Spleen (tissue), 7 donors: ENCODE results near the gene DNM3.

Experiments used
- POLR2A ChIP-seq, 3 donors: fragments of 450-650 bp; IDR thresholded peaks; one replicate each; pipeline ENCODE4 v1.5.1; 2017; ENCODE audit warnings: antibody characterized with exemption in 3 of 3, mild to moderate bottlenecking in 1 of 3
- TF ChIP-seq, protein P1 (sequence below), 11 experiments: fragments of 200-600 bp in 7 of 11; fragments of 450-650 bp in 4 of 11; sonication (generic) in 4 of 11; IDR thresholded peaks in 8 of 11; conservative IDR thresholded peaks in 3 of 11; 1 replicate in 7 of 11; 2 replicates in 4 of 11; pipeline versions ENCODE4 v1.4.0 to v1.8.0; 2016 to 2021; ENCODE audit warnings: antibody characterized with exemption in 11 of 11, inconsistent platforms in 4 of 11, mild to moderate bottlenecking in 1 of 11
- donor health status: DM: no; HTN: no; CAD: no; lungs with moderate emphysema.
- donor health status: DM: no; HTN: no; CAD: no.
- donor health status: DM: no; HTN: no; CAD: no.

DNA sequence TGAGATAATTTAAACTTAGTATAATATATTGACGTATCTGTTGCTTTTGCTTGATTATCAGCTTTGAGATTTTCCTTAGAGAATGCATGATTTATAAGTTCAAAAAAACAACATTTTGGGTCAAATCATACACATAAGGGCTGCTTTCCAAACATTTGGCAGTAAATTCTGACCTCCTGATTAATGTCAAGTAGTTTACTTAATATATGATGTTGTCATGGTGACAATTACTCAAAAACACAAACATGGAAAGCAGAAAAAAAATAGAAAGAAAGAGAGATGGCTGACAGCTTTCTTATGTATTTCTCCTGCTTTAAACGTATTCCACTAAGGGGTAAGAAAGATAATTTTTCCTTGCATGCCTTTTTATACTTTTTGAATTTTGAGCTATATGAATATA is 320.9 kb downstream of the DNM3 start:
- TF ChIP-seq, protein P1, sequence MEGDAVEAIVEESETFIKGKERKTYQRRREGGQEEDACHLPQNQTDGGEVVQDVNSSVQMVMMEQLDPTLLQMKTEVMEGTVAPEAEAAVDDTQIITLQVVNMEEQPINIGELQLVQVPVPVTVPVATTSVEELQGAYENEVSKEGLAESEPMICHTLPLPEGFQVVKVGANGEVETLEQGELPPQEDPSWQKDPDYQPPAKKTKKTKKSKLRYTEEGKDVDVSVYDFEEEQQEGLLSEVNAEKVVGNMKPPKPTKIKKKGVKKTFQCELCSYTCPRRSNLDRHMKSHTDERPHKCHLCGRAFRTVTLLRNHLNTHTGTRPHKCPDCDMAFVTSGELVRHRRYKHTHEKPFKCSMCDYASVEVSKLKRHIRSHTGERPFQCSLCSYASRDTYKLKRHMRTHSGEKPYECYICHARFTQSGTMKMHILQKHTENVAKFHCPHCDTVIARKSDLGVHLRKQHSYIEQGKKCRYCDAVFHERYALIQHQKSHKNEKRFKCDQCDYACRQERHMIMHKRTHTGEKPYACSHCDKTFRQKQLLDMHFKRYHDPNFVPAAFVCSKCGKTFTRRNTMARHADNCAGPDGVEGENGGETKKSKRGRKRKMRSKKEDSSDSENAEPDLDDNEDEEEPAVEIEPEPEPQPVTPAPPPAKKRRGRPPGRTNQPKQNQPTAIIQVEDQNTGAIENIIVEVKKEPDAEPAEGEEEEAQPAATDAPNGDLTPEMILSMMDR (IDR thresholded peaks at IDR 0.05 in 8 of 11, conservative IDR thresholded peaks at IDR 0.05 in 3 of 11): no peak
- no peak for TF ChIP-seq POLR2A (IDR thresholded peaks at IDR 0.05)
